Left renal cortex interstitium (tissue), 4 donors: ENCODE measurements around the gene PACRG. TPM values are rescaled to one million over a fixed set of nuclear protein-coding genes. Genes with fewer than 3 reads are reported as not detected.
A peak's percentile ranks its signal among the peaks of the same experiment; 100 is the strongest.

Experiments used
- DNase-seq, 4 donors: peaks; one replicate each; pipeline ENCODE4 v3.0.0-alpha.2; 2013; ENCODE audit warnings: low read depth in 4 of 4, low spot score in 2 of 4, missing footprints in 1 of 4
- polyA plus RNA-seq, 4 donors: library from polyadenylated mRNA; unstranded; fragments of 120-200 nt; gene quantifications; one replicate each; pipeline ENCODE4 v1.2.1, GENCODE V29; 2013; ENCODE audit not compliant: insufficient read length in 4 of 4

The PACRG gene
- polyA plus RNA-seq, 4 donors: 13.7 to 20.1 (median 15.1) TPM

DNA sequence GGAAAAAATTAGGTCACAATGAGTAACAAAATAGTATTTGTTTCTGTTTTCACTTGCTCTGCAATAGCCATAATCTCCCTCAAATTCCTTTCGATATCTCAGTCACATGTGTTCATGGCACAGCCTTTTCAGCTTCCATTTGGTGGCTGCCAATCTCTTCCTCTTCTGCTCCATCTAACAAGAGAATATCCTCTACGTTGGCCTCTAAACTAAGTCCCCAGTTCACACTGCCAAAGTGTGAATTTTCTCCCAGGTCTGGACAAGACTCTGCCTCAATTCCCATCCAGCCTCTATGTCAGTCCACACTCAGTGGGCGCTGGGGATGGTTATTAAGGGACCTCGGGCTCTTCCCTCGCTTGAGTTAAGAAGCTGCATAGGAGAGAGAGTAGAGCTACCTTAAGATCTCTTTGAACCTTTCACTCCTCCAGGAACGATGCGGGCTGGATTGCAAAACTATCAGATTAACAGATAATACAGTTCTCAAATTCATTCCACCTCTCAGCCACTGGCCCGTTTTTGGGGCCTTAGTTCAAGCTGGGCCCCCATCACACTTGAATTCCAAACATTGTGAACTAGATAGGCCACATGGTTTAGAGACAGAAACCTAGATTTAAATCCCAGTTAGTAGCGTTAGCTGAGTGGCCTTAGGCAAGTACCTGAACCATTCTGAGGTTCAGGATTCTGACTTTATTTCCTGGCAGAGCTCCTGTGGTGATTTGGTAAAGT is 436.6 kb downstream of the PACRG start:
- no peak for DNase-seq

DNA sequence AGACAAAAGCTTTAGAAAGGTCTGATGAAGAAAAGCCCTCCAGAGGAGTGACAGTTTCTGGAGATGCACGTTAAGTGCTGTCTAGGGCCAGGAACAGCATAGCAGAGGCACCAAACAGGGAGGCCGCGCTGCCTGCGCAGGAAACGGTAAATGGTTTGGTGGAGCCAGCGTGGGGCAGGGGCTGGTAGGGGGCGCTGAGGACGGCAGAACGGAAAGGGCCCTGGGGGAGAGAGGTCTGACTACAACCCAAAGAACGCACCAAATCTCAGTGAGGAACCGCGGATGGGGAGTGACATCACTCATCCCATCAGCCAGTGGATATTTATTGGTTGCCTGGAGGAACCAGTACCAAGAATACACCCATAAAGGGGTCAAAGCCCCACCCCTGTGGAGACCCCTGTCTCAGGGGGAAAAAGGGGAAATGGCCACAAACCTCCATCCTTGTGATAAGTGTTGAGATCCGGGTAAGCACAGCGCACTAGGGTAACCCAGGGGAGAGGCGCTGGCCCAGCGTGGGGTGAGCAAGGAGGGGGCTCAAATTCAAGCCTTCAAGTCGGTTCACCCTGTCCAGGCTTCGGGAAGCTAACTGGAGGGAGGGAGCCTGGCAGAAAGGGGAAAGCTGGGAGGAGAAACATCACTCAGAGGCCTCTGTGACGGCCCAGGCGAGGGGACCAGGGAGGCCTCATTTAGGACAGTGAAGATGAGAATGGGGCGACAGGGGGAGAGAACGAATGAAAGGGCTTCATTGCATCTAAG is 437.6 kb downstream of the PACRG start:
- DNase-seq: no peak

DNA sequence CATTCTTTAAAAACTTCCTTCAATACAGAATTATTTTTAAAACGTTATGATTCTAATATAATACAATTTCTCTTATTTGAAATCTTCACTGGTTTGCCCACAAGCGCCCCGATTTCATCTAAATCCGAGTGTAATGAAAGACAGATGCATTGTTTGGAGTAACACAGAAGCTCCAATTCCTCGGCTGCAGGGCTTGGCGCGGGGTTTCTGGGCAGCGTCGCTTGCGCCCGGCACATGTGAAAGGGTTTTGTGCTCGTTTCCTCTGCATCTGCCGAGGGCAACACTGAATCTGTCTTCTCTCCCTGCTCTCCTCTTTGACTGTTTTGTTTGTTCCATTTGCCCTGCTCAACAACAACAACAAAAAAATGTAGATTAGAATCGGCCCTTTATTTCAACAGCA is 438.1 kb downstream of the PACRG start:
- no peak for DNase-seq

DNA sequence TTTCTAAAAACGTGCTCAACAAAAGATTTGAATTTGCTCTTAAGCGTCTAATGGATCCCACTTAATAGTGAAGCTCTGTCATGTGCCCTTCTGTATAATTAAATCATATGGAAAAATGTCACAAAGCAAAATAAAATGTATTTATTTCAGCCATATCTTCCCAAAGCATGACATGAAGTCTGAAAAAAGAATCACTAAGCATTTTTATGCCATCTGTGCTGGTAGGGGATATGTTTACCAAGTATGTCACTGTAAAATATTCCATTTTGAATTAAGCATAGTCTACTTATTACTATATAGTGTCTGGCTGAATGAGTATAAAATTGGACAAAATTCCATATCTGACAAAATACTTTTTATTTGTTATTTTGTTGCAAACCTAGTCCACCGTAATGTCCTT is 438.7 kb downstream of the PACRG start:
- no peak for DNase-seq

DNA sequence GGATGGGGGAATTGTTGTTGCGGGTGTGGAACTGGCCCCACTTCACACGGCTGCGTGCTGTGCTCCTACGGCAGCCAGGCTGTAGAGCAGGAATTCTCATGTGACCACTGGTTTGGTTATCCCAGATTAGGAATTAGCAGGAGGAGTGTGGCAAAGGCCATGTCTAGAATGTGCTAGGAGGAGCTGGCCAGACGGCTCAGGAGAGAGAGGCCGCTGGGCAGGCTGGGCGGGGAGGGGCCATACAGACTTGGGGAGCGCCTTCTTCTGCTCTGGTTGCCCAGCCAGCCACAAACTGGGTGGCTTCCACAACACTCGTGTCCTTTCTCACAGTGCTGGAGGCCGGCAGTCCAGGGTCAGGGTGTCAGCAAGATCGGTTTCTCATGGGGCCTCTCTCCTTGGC is 441.7 kb downstream of the PACRG start:
- DNase-seq: no peak

DNA sequence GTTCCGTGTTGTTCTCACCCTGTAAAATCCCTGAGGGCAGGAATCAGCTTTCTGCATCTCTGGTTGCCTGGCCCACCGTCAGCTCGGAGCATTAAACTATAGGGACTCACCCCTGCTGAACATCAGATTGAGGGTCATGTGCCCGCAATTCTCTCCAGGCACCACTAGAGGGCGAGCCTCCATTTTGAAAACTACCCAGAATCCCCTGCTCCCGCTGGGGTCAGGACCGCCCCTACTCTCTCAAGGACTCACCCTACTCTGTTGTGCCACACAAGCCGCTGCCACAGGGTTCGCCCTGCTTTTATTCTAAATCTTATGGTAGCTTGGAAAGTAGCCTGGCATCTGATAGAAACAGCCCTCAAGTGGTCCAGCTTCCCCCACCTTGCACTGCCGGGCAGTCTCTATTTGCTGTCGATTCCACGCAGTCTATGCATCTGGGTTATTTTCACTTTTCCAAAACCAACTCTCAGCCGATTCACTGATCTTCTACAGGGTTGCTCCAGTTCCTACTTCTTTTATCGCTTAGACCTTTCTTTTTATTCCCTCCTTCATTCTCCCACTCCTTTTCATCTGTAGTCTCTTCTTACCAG is 442.6 kb downstream of the PACRG start:
- DNase-seq: no peak

DNA sequence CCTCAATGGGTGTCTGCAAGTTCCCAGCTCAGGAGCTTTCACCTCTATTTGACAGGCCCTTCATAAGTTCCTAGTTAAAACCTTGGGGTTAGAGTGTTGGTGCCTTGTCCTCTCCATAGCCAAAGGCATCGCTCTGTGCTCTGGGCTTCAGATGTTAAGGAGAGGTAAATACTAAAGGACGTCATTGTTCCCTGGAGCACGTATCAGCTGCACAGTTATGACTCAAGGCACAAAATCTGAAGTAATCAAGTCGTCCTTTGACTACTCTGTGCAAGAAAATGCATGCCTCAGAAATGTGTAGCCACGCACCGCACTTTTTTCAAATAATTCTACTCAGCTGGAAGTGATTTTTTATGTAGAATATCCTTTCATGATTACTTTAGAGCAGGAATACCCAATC is 446.0 kb downstream of the PACRG start:
- no peak for DNase-seq

DNA sequence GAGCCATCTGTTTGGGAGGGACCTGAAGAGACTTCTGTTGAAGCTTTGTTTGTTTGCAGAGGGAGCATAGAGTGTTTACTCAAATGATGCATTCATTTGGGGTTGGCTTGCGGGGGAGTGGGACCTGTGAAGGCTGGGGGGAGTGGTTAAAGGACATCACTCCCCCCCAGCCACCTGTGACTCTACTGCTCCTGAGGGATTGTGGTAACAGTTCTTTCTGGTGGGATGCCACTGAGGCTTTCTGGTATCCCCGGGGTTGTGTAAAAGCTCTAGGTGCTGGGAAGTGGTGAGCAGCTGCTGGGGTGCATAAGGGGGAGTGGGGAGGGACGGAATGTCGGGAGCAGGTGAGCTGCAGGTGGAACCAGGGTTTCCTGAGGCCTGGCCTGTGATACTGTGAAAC is 447.5 kb downstream of the PACRG start:
- no peak for DNase-seq

DNA sequence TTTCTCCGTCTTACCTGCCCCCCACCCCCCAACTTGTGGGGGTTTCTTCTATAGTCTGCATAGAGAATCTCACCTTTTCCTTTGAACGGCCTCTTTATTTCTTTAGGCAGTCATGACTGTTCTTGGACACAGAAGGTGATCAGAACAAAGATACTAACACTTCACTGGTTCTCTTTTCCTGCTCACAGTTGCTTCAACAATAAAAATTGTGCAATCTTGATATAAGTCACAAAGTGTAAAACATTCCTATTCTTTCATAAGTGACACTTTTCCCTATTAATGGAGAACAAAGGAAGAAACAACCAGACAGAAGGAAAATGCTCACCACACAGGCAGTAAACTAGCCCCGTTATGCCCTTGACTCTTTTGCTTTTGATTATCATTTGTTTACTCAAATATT is 448.3 kb downstream of the PACRG start:
- DNase-seq: no peak

DNA sequence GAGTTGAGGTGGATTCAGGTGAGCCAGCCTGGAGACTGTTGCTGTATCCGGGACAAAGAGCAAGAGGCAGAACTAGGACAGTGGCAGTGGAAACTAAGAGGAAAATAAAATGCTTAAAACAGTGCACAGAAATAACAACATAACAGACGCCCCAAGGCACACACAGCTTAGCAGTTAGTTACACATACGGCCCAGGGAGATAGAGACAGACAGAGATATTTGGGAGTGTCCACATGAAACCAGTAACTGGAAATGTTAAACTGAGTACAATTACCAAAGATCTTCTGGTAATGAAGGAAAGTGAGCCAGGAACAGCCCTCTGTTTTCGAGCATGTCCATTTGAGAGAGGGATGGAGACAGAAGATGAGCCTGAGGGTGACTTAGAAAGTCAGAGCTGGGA is 449.2 kb downstream of the PACRG start:
- no peak for DNase-seq

DNA sequence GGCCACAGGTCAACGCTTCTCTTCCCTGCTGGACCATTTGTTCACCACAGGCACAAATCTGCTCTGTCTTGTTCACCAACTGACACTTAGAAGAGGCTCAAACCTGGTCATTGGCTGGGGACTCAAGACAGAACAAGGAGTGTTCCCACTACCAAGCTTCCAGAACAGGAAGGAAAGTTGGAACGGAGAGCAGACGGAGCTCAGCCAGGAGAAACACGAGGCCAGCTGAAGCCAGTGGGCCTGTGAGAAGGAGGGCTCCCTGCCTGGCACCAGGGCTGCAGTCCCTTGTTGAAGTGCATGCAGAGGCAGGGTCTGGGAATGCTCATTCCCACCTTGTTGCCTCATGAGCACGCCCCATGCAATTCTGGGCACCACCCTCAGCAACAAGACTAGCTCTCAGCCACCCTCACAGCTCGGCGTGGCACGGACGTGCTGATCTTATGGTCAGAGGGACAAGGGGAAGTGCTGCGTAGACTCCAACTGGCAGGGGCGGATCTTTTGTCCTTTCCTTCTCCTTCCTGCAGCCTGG is 450.2 kb downstream of the PACRG start:
- no peak for DNase-seq

DNA sequence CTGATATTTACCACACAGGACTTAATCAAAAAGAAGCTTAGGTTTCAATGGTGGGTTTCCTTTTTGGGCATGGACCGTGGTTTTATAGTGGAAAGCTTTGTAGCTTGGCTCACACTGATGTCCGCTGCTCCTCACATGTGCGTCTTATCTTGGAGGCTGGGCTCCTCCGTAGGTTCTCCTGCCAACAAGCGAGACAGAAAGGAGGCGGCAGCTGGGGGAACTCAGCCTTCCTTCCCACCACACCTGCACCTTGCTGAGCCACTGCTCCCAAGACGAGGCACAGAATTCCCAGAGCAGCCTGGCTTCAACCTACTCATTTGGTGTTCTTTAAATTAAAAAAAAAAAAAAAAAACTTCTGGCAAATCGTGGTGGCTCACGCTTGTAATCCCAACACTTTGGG is 451.3 kb downstream of the PACRG start:
- no peak for DNase-seq

DNA sequence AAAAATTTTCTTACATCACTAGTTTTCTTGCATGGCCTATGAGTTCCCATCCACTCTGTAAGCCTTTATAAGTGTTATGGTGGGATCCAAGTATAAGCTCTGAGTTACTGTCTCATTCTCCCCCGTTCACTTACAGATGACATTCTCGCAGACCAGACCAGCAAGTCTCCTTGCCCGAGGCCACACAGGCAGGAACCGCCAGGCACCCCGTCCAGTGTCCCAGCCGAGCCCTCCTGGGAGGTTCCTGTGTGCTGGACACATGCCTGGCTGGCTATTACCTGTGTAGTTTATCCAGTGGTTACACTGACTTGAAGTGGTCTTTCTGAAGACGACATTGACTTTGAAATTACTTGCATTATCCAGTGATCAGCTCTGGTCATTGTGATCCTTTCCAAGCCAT is 451.9 kb downstream of the PACRG start:
- no peak for DNase-seq

DNA sequence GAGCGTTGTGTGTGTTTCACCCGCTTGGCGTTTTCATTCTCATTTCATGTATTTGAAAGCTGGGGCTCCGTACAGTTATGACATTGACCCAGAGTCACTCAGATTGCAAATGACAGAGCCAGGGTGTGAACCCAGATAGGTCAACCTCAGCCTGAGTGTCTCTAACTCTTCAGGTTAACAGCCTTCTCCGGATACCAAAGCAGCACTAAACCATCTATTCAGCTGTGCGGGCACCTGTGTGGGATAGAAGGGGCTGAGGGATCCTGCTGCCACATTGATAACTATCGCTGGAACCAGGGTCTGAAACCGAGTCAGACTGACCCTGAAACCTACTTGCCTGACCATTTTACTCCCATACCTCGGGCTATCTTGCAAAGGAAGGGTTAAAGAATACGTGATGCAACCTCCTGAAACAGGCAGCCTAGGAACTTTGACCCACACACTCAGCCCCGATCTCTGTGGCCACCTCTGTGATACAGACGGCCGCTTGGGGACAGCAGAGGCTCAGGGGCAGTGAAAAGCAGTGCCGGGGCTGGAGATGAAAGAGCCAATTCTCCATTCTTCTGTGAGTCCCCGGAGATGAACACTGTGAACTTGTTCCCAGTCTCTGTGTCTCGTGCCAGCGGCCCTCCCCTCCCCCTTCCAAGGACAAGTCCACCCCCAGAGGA is 453.2 kb downstream of the PACRG start:
- DNase-seq: peak in 2 of 4 donors; percentile 14 to 21

DNA sequence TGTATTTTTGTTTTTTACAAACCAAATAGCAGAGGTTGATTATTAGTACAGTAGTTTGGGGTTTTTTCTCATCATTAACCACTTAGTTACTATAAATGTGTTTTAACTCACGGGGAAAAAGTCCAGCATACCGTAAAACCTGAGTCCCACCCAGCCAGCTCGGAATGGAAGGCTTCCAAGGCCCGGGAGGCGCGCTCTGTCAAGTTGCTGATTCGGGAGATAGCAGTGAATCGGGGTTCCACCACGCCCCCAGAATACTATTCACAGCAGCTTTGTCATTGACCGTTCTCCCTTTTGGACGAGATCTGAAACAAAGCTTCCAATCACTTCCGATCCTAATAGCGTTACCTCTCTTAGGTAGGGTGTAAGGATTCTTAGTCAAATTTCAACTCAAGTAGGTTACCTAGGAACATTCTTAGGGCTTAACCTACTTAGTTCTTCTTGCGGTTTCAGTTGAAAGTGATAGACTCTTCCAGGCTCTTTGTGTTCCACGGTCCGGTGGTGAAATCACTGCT is 453.9 kb downstream of the PACRG start:
- DNase-seq: no peak

DNA sequence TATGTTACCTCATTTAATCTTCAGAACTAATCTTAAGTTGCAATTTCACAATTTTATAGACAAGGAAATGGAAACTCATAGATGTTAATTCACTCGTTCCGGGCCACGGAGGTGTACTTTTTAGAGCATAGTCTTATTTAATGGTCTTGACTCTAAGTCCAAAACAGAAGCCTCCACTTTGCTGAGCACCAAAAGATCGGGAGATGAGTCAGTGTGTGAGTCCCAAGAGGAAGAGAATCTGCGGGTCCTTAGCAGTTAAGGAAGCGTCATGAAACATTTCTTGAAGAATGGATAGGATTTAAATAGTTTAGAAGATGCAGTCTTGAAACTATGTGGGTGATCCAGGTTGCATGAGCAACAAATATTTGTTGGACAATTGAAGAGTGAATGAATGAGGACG is 454.9 kb downstream of the PACRG start:
- no peak for DNase-seq

DNA sequence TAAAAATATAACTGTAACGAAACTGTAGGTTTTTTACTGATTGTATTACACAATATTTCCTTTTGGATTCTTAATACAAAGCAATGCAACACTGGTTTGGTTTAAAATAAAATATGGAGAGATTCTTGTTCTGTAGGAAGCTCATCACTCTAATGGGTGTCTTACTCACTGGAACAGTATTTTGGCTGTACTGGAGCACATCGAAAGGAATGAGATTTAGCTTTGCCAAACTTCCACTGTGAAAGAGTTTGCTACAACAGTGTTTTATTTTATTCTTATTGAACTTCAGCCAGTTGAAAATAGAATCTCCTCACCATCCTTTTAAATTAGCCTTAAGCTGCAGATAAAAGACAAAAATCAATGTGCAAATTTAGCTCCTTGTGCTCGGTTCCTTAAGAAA is 456.0 kb downstream of the PACRG start:
- no peak for DNase-seq

DNA sequence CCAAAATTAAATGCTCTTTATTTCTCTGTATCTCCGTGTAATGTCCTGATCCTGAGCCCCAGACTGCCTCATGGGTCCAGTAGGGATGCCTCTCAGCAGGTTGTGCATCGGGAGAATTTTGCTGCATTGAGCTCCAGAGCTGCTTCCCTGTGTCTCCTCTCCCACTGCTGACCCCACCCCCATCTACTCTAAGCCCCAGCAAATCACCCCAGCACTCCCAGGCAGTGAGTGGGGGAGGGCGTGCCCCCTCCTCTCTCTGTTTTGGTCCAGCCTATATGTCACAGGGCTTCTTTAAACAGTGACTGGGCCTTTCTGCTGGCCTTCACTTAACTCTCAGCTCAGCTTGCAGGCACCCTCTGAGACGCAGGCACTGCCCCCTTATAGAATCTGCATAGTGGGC is 458.0 kb downstream of the PACRG start:
- no peak for DNase-seq

DNA sequence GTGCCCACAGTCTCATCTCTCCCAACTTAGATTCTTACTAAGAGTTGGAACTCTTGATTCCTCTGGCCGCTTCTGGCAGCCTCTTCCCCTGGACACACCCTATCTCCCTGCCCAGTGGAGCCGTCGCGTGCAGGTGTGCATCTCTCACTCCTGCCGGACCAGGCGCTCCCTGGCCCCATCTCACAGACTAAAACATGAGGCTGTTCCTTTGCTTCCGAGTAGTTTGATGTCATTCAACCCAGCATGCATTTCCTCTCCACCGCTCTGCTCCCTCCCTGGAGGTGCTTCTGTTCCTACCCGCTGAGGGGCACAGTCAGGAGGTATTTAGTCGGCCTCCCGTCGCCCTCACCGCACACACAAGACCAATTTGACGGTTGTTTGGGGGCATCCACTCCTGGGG is 458.8 kb downstream of the PACRG start:
- no peak for DNase-seq

DNA sequence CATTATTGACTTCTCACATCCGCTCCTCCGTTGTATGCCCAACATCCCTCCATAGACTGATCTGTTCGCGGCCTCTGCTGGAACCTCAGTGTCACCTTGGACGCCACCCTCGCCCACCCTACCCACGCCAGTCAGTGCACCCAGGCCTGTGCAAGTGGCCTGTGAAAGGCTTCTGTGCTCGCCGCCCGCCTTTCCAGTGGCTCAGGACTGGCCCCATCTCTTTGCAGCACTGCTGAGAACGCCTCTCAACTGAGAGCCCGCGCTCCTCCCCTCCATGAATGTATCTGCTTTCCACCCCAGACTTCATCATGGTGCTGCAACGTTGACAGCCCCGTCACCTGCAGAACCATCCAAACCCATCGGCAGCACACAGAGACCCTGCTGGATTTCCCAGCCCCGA is 459.4 kb downstream of the PACRG start:
- DNase-seq: no peak

DNA sequence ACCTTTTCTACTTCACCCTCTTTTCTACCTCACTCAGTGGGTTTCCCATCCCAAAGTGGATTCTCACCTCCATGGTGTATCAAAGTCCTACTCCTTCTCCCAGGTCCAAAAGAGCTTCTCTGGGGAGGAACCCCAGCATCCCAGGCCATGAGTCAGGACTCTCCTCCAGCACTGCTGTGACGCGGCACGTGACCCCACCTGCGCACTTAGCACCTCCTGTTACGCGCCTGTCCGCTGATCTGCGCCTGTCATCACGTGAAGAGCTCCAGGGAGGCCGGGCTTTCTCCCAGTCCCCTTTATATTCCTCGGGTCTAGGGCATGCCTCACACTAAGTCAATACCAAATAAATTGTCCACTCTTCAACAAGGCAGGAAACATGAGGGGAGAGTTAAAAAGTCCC is 459.8 kb downstream of the PACRG start:
- no peak for DNase-seq
